Muscle of arm (tissue), 14 donors: Measurements from ENCODE around the gene CKM. TPM values are rescaled to one million over a fixed set of nuclear protein-coding genes. Genes with fewer than 3 reads are reported as not detected.

Experiments
- DNase-seq: peaks from one replicate; pipeline ENCODE4 v3.0.0-alpha.2; 2013
- long read RNA-seq, 11 donors: transcript quantifications; one replicate each; lab custom pipeline, GENCODE V29; 2026
- polyA plus RNA-seq, 12 donors: library from polyadenylated mRNA; unstranded; fragments of 120-200 nt; gene quantifications; one replicate each; pipeline ENCODE4 v1.2.1, GENCODE V29; 2013; ENCODE audit not compliant: insufficient read length in 12 of 12

CKM gene
- polyA plus RNA-seq, result 1,000 to 10,000 TPM; 1,044 to 4,317 (median 2,408) TPM
- long read RNA-seq, donor 1, partial matches to known transcripts, result 0 of 1 reads
- long read RNA-seq, donor 1, other reads (novel, unspliced or antisense), result 0 of 1 reads
- long read RNA-seq, donor 2, transcript CKM-201 (8 exons, 1,657 nt), result major isoform, 1,466 of 3,727 reads
- long read RNA-seq, donor 2, partial matches to known transcripts, result 1,728 of 3,727 reads
- long read RNA-seq, donor 2, other reads (novel, unspliced or antisense), result 533 of 3,727 reads
- long read RNA-seq, donor 3, transcript CKM-201 (8 exons, 1,657 nt), result major isoform, 650 of 1,841 reads
- long read RNA-seq, donor 3, partial matches to known transcripts, result 1,060 of 1,841 reads
- long read RNA-seq, donor 3, other reads (novel, unspliced or antisense), result 131 of 1,841 reads
- long read RNA-seq, donor 4, transcript CKM-201 (8 exons, 1,657 nt), result major isoform, 477 of 1,129 reads
- long read RNA-seq, donor 4, partial matches to known transcripts, result 563 of 1,129 reads
- long read RNA-seq, donor 4, other reads (novel, unspliced or antisense), result 89 of 1,129 reads
- long read RNA-seq, donor 5, transcript CKM-201 (8 exons, 1,657 nt), result major isoform, 3,233 of 5,340 reads
- long read RNA-seq, donor 5, partial matches to known transcripts, result 1,549 of 5,340 reads
- long read RNA-seq, donor 5, other reads (novel, unspliced or antisense), result 558 of 5,340 reads
- long read RNA-seq, donor 6, transcript CKM-201 (8 exons, 1,657 nt), result major isoform, 617 of 1,671 reads
- long read RNA-seq, donor 6, partial matches to known transcripts, result 947 of 1,671 reads
- long read RNA-seq, donor 6, other reads (novel, unspliced or antisense), result 107 of 1,671 reads
- long read RNA-seq, donor 7, transcript CKM-201 (8 exons, 1,657 nt), result major isoform, 563 of 1,062 reads
- long read RNA-seq, donor 7, partial matches to known transcripts, result 412 of 1,062 reads
- long read RNA-seq, donor 7, other reads (novel, unspliced or antisense), result 87 of 1,062 reads
- long read RNA-seq, donor 8, transcript CKM-201 (8 exons, 1,657 nt), result major isoform, 2,491 of 4,116 reads
- long read RNA-seq, donor 8, partial matches to known transcripts, result 1,213 of 4,116 reads
- long read RNA-seq, donor 8, other reads (novel, unspliced or antisense), result 412 of 4,116 reads
- long read RNA-seq, donor 9, transcript CKM-201 (8 exons, 1,657 nt), result major isoform, 348 of 965 reads
- long read RNA-seq, donor 9, partial matches to known transcripts, result 571 of 965 reads
- long read RNA-seq, donor 9, other reads (novel, unspliced or antisense), result 46 of 965 reads
- long read RNA-seq, donor 10, transcript CKM-201 (8 exons, 1,657 nt), result major isoform, 2,127 of 4,091 reads
- long read RNA-seq, donor 10, partial matches to known transcripts, result 1,591 of 4,091 reads
- long read RNA-seq, donor 10, other reads (novel, unspliced or antisense), result 373 of 4,091 reads
- long read RNA-seq, donor 11, transcript CKM-201 (8 exons, 1,657 nt), result major isoform, 825 of 1,758 reads
- long read RNA-seq, donor 11, partial matches to known transcripts, result 838 of 1,758 reads
- long read RNA-seq, donor 11, other reads (novel, unspliced or antisense), result 95 of 1,758 reads

DNA sequence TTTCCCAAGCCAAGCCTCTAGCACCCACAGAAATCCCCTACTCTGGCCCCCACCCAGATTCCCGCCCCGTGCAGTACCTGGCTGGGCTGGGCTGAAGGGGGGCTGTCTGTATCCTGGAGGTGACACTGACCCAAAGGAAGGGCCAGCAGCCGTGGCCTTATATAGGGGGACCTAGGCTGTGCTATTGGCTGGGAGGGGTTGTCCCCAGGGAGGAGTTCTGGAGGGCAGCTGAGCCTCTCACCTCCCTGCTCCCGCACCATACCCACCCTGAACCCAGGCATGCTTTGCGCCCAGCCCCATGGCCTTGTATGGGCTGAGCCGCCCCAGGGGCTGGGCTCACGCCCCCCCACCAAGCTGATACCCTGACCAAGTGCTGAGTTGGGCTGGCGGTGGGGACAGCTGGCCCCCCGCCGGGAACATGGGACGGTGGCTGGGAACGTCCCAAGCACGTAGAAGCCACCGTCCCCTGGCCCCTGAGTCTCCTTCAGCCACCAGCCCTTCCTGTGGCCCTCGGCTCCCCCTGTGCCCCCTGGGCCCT lies at the start of gene CKM:
CKM (minus strand) TSS at position 132 of the 538 bp plus-strand sequence. CDS start 3,162 bp downstream, outside the sequence.
- no peak for DNase-seq

GRCh38 chr19:45370410-45371204 lies 47.9 kb upstream of the CKM start, which contains the start of gene ERCC2:
Gene ERCC2, minus strand, starts transcription at chr19:45370573. Its CDS starts 33 bp downstream, at chr19:45370540.
- peak; percentile 100 for DNase-seq

DNA sequence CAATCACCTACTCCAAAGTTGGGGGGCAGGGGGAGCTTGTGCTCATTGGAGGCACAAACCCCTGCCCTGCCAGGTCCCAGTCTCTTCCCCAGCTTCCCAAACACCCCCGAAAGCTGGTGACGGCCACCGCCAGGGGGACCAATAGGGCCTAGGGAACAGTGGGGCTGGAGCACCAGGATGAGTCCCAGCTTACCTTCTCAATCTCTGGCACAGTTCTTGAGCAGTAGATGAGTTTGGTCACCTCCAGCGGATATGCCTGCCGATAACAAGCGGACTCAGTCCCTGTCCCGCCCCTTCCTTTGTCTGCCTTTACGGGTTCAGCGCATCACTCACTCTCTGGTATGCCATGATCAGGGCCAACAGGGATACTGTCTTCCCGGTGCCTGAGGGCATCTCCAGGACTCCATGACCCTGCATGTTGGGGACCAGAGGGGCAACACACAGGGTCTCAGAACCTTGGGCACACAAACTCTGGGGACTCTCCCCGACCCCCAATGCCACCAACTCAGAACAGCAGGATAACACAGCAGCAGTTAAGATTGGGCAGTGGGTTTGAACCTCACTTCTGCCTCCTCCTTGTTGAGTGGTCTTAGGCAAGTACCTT lies 46.2 kb upstream of the CKM start:
- DNase-seq, result no peak

- no peak for DNase-seq
Measured at GRCh38 chr19:45368127-45368526, 45.5 kb upstream of the CKM start.

- DNase-seq, result no peak
Measured at GRCh38 chr19:45364696-45365095, 42.0 kb upstream of the CKM start.

- no peak for DNase-seq
Measured at GRCh38 chr19:45363861-45364459, 41.3 kb upstream of the CKM start.

GRCh38 chr19:45362291-45362690 lies 39.6 kb upstream of the CKM start:
- DNase-seq, result no peak

DNA sequence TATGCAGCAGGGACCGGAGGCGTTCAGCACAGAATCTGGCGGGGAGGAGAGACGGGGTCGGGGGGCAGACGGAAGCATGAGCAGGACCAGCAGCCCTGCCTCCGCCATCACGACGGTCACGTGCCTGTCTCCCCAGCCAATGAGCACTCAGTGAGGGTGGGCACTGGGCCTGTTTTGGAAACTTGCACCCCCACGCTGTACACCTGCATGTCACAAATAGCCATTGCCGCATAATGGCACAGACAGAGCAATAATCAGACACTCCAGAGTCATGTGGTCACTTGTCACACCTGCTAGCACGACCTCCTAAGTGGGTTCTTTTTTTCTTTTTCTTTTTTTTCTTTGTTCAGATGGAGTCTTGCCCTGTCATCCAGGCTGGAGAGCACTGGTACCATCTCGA lies 38.9 kb upstream of the CKM start:
- DNase-seq, result no peak

DNA sequence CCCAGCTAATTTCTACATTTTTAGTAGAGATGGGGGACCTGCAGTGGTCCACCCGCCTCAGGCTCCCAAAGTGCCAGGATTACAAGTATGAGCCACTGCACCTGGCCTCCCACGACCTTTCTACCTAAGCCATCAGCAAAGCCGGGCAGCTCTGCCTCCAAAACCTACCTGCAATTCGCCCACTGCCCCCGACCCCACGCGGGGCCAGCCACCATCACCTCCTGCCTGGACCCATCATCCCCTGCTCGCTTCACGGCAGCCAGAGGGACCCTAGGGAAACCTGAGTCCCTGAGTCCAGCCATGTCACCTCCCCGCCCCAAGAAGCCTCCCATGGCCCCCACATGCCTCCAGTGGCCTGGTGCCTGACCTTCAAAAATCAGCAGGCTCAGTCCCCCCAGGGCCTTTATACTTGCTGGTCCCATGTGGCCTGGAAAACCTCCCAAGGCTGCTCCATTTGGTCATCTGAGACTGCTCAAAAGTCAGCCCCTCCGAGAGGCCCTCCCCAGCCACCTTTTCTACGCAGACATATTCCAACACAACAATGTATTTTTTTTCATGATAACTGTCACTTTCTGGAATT lies 35.6 kb upstream of the CKM start:
- no peak for DNase-seq

DNA sequence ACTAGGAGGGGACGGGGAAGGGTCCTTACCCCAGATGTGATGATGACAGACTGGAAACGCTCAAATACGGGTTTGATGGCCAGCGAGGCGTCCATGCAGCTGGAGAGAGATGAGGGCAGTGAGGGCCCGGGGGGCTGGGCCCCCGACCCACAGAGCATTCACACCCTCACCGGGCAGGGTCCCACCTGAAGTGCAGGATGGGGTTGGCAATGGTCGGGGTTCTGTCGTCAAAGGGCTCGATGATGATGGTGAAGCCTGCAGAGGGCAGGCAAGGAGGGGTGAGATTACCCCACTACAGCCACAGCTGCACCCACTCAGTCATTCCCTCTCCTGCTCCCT lies 34.7 kb upstream of the CKM start:
- DNase-seq, result no peak

DNA sequence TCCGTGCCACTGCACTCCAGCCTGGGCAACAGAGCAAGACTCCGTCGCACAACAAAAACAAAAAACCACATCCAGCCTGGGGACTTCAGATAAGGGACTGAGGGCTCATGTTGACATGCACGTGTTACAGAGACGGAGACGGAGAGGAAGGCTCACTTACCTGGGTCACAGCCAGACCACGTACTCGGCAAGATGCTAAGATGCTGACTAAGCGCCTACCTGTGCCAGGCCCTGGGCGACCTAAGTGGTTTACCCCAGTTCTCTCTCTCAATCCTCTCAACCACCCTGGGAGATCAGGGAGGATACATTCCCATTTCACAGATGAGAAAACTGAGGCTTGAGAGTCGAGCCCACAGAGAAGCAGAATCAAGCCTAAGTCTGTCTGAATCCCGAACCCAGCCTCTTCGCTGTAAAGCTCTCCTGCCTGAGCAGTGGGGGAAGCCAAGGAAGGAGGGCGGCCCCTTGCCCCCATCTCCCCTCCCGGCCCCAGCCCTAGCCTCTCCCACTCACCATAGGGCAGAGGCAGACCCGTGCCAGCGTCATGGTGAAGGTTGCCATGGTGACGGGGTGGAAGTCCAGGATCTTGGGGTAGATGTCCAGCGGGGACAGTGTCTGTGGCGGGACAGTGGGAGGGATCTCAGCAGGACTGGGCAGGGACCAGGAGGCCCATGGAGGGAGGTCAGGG lies 34.2 kb upstream of the CKM start:
- DNase-seq, result no peak

GRCh38 chr19:45355910-45356309 lies 33.2 kb upstream of the CKM start:
- DNase-seq, result no peak

GRCh38 chr19:45355402-45355801 lies 32.7 kb upstream of the CKM start:
- no peak for DNase-seq

GRCh38 chr19:45354241-45354842 lies 31.7 kb upstream of the CKM start:
- no peak for DNase-seq

GRCh38 chr19:45352914-45353796 lies 30.5 kb upstream of the CKM start:
- DNase-seq, result no peak

- DNase-seq, result no peak
Measured at GRCh38 chr19:45352471-45352870, 29.8 kb upstream of the CKM start.

- DNase-seq, result no peak
Measured at GRCh38 chr19:45352062-45352461, 29.4 kb upstream of the CKM start.
